ENCODE data around the gene GPR161.

GRCh38 chr1:168057355-168057754, 79.4 kb downstream of the GPR161 start:
- TF ChIP-seq CTCF (IDR thresholded peaks at IDR 0.05 in 2 of 3, conservative IDR thresholded peaks at IDR 0.05 in 1 of 3; ENCODE audit: control insufficient read depth in 2 of 3, extremely low read depth in 1 of 3, insufficient read depth in 1 of 3, low read depth in 3 of 3, low read length in 3 of 3) (no peak), REST (IDR thresholded peaks at IDR 0.05; ENCODE audit: low read depth, low read length) (no peak), MLLT1 (IDR thresholded peaks at IDR 0.05) (no peak), POLR2A (IDR thresholded peaks at IDR 0.05; ENCODE audit: low read depth, low read length) (no peak), ASH2L (IDR thresholded peaks at IDR 0.05; ENCODE audit: borderline replicate concordance, low read depth) (no peak), PRDM15 (CRISPR knock-in tag; IDR thresholded peaks at IDR 0.05) (no peak), SIX5 (IDR thresholded peaks at IDR 0.05; ENCODE audit: low read depth, low read length, severe bottlenecking) (no peak), TAF1 (IDR thresholded peaks at IDR 0.05; ENCODE audit: borderline replicate concordance, low read depth, low read length) (no peak), SIN3A (IDR thresholded peaks at IDR 0.05; ENCODE audit: low read depth, low read length) (no peak), EZH2 (IDR thresholded peaks at IDR 0.05; ENCODE audit: borderline replicate concordance, control insufficient read depth, low read depth, low read length) (no peak)
